Eye (tissue), 1 donor: ENCODE data around the gene CCDC97.
"Not testable (repeated sequence)": the region's sequence is repeated elsewhere in the genome, so short reads cannot be mapped to it uniquely, and the experiment has no call there.

Source experiments
- DNase-seq: peaks from one replicate; pipeline ENCODE4 v3.0.0-alpha.2; 2015

The CCDC97 gene

GRCh38 chr19:41310033-41310831 lies at the start of gene CCDC97:
Gene CCDC97 (plus strand): TSS chr19:41310172. CDS start chr19:41310311, 139 bp downstream.
- peak; percentile 97 for DNase-seq

- no peak for DNase-seq
Observed at GRCh38 chr19:41261474-41262190, 48.3 kb upstream of the CCDC97 start.

- DNase-seq = no peak
Observed at GRCh38 chr19:41263042-41263849, 46.7 kb upstream of the CCDC97 start.

GRCh38 chr19:41263850-41264580 lies 46.0 kb upstream of the CCDC97 start, which contains the start of gene HNRNPUL1:
Gene HNRNPUL1 (plus strand): TSS chr19:41264372. CDS start chr19:41264504, 132 bp downstream.
- peak; percentile 100 for DNase-seq

GRCh38 chr19:41264581-41265394 lies 45.2 kb upstream of the CCDC97 start:
- DNase-seq = no peak

- peak; percentile 50 for DNase-seq
Observed at GRCh38 chr19:41265395-41266153, 44.4 kb upstream of the CCDC97 start.

GRCh38 chr19:41269055-41269454 lies 40.9 kb upstream of the CCDC97 start:
- DNase-seq = no peak

- DNase-seq = no peak
Observed at GRCh38 chr19:41269571-41269970, 40.4 kb upstream of the CCDC97 start.

- DNase-seq = no peak
Observed at GRCh38 chr19:41273076-41273475, 36.9 kb upstream of the CCDC97 start.

GRCh38 chr19:41274802-41275201 lies 35.2 kb upstream of the CCDC97 start:
- DNase-seq = no peak

GRCh38 chr19:41276231-41276630 lies 33.7 kb upstream of the CCDC97 start:
- DNase-seq = no peak

- no peak for DNase-seq
Observed at GRCh38 chr19:41278478-41278877, 31.5 kb upstream of the CCDC97 start.

GRCh38 chr19:41288673-41289530 lies 21.1 kb upstream of the CCDC97 start:
- DNase-seq = no peak

GRCh38 chr19:41289814-41290213 lies 20.2 kb upstream of the CCDC97 start:
- not testable (repeated sequence) for DNase-seq

GRCh38 chr19:41294393-41294792 lies 15.6 kb upstream of the CCDC97 start:
- DNase-seq = no peak

- DNase-seq = no peak
Observed at GRCh38 chr19:41295499-41295898, 14.5 kb upstream of the CCDC97 start.

- DNase-seq = no peak
Observed at GRCh38 chr19:41296433-41296871, 13.5 kb upstream of the CCDC97 start.

GRCh38 chr19:41297628-41298347 lies 12.2 kb upstream of the CCDC97 start:
- DNase-seq = peak; percentile 4
